Erythroblast (primary cell): ENCODE results near the gene CSNK1D.

Source experiments
- GATA1 ChIP-seq: IDR thresholded peaks from 2 replicates; pipeline ENCODE4 v1.6.1; 2011; ENCODE audit warnings: low read depth, mild to moderate bottlenecking, control low read depth, low read length, moderate library complexity
- POLR2A ChIP-seq: IDR thresholded peaks from 2 replicates; pipeline ENCODE4 v1.6.1; 2011; ENCODE audit warnings: mild to moderate bottlenecking, low read length

DNA sequence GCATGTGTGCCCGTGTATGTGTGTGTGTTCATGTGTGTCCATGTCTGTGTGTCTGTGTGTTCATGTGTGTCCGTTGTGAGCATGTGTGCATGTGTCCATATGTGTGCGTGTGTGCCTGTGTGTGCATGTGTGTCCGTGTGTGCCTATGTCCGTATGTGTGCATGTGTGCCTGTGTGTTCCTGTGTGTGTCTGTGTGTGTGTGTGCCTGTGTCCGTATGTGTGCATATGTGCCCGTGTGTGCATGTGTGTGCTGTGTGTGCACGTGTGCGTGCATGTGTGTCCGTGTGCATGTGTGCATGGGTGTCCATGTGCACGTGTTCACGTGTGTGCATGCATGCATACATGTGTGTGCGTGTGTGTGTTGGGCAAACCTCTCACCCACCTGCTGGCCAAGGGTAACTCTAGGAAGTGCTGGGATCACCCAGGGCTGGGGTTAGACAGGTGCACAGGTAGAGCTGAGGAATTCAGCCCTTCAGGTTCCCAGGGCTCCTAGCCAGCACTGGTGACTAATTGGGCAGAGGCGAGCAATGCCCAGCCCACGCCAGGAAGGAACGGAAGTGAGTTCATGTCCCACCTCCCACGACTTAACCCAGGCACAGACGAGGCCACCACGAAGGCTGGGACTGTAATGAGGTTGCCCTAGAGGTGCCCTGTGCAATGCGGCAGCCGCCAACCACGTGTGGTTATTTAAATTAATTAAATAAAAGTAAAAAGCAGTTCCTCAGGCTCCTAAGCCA lies 8.2 kb upstream of the CSNK1D start:
- no peak for TF ChIP-seq POLR2A
- TF ChIP-seq GATA1: no peak
